PFSK-1 (cell line): Measurements from ENCODE around the gene DNAJB13.

ENCODE experiments used
- FOXP2 ChIP-seq: optimal IDR thresholded peaks from 2 replicates; pipeline ENCODE3; 2011; ENCODE audit warnings: borderline replicate concordance, control low read depth, inconsistent platforms; ENCODE audit not compliant: insufficient read depth; ENCODE audit errors: extremely low read length, extremely low read depth
- POLR2AphosphoS5 ChIP-seq: IDR thresholded peaks from 2 replicates; pipeline ENCODE4 v1.6.1; 2012; ENCODE audit warnings: low read depth, mild to moderate bottlenecking, control low read depth, low read length, moderate library complexity
- REST ChIP-seq, 2 experiments: IDR thresholded peaks; 2 replicates each; pipeline versions ENCODE4 v1.6.1 to v1.8.0; 2011 to 2012; ENCODE audit warnings: low read depth in 2 of 2, low read length in 2 of 2, control low read depth in 1 of 2, inconsistent platforms in 1 of 2, mild to moderate bottlenecking in 1 of 2, moderate library complexity in 1 of 2; ENCODE audit not compliant: insufficient read depth in 1 of 2
- SIN3A ChIP-seq: IDR thresholded peaks from 2 replicates; pipeline ENCODE4 v1.6.1; 2012; ENCODE audit warnings: mild to moderate bottlenecking, low read length, moderate library complexity, borderline replicate concordance; ENCODE audit not compliant: insufficient read depth
- TAF1 ChIP-seq: IDR thresholded peaks from 2 replicates; pipeline ENCODE4 v1.6.1; 2012; ENCODE audit warnings: low read length, control low read depth, borderline replicate concordance; ENCODE audit not compliant: insufficient read depth

- TF ChIP-seq REST (IDR thresholded peaks at IDR 0.05; ENCODE audit: insufficient read depth in 1 of 2, low read depth in 2 of 2, low read length in 2 of 2) (no peak), POLR2AphosphoS5 (no peak), SIN3A (no peak), TAF1 (no peak), FOXP2 (no peak)
Measured at GRCh38 chr11:73969991-73970800, 19.4 kb downstream of the DNAJB13 start.
